Fibroblast of lung (primary cell): Measurements from ENCODE around the gene SPRING1. TPM values are rescaled to one million over a fixed set of nuclear protein-coding genes. Genes with fewer than 3 reads are reported as not detected.
A peak's percentile ranks its signal among the peaks of the same experiment; 100 is the strongest.

Source experiments
- DNase-seq, 2 donors: peaks; one replicate each; pipeline versions ENCODE4 v3.0.0 to v3.0.0-alpha.2; 2010; ENCODE audit warnings: low read depth in 2 of 2
- H2AFZ ChIP-seq: 2 replicates; pipeline ENCODE4 v1.5.1; 2012; ENCODE audit warnings: low read length, control low read depth, inconsistent platforms
- H3K27ac ChIP-seq: 2 replicates; pipeline ENCODE4 v1.5.1; 2011; ENCODE audit warnings: low read length, control low read depth; ENCODE audit not compliant: insufficient read depth
- H3K27me3 ChIP-seq: 2 replicates; pipeline ENCODE4 v1.5.1; 2011; ENCODE audit warnings: mild to moderate bottlenecking, low read length; ENCODE audit not compliant: control insufficient read depth, insufficient read depth
- H3K36me3 ChIP-seq: 2 replicates; pipeline ENCODE4 v1.5.1; 2011; ENCODE audit warnings: low read length; ENCODE audit not compliant: control insufficient read depth, insufficient read depth
- H3K4me1 ChIP-seq: 2 replicates; pipeline ENCODE4 v1.5.1; 2011; ENCODE audit warnings: low read length; ENCODE audit not compliant: control insufficient read depth, insufficient read depth; ENCODE audit errors: extremely low read depth
- H3K4me2 ChIP-seq: 2 replicates; pipeline ENCODE4 v1.5.1; 2011; ENCODE audit warnings: low read length, control low read depth; ENCODE audit not compliant: insufficient read depth; ENCODE audit errors: extremely low read depth
- H3K4me3 ChIP-seq, 4 experiments: fragments of 200-600 bp in 1 of 4; sonication (generic) in 1 of 4; replicated peaks in 1 of 4; 2 replicates each; pipeline ENCODE4 v1.5.1; 2011 to 2016; ENCODE audit warnings: low read length in 4 of 4, low read depth in 3 of 4, mild to moderate bottlenecking in 3 of 4, control low read depth in 2 of 4, inconsistent platforms in 1 of 4, mixed read lengths in 1 of 4; ENCODE audit not compliant: insufficient read depth in 1 of 4; ENCODE audit errors: control extremely low read depth in 1 of 4
- H3K79me2 ChIP-seq: 2 replicates; pipeline ENCODE4 v1.5.1; 2012; ENCODE audit warnings: mild to moderate bottlenecking, low read length, inconsistent platforms; ENCODE audit not compliant: control insufficient read depth, insufficient read depth
- H3K9ac ChIP-seq: 2 replicates; pipeline ENCODE4 v1.5.1; 2011; ENCODE audit warnings: mild to moderate bottlenecking, low read length, control low read depth; ENCODE audit not compliant: insufficient read depth
- H3K9me3 ChIP-seq: 2 replicates; pipeline ENCODE4 v1.5.1; 2012; ENCODE audit warnings: low read depth, low read length; ENCODE audit not compliant: control insufficient read depth, insufficient read depth
- H4K20me1 ChIP-seq: 2 replicates; pipeline ENCODE4 v1.5.1; 2011; ENCODE audit warnings: low read length; ENCODE audit not compliant: control insufficient read depth, insufficient read depth; ENCODE audit errors: extremely low read depth
- EZH2 ChIP-seq: IDR thresholded peaks from 2 replicates; pipeline ENCODE4 v1.5.1; 2012; ENCODE audit warnings: low read length, control low read depth, mild to moderate bottlenecking; ENCODE audit errors: missing control alignments
- polyA plus RNA-seq, 2 donors: library from polyadenylated mRNA; depleted of rRNA in 1 of 2; stranded (reverse) in 1 of 2; unstranded in 1 of 2; fragments of >200 nt; gene quantifications; 2 replicates each; pipeline ENCODE4 v1.2.1, GENCODE V29; 2011 to 2012; ENCODE audit warnings: missing spikeins in 1 of 2
- total RNA-seq: library from RNA; depleted of rRNA; stranded (reverse); fragments of >200 nt; gene quantifications from 2 replicates; pipeline ENCODE4 v1.2.1, GENCODE V29; 2014
- TF ChIP-seq, protein P1 (sequence below), 2 donors: IDR thresholded peaks in 1 of 2; conservative IDR thresholded peaks in 1 of 2; 1 replicate in 1 of 2; 2 replicates in 1 of 2; pipeline ENCODE4 v1.5.1; 2011 to 2012; ENCODE audit warnings: low read length in 2 of 2, control low read depth in 1 of 2, inconsistent platforms in 1 of 2, low read depth in 1 of 2, mild to moderate bottlenecking in 1 of 2

Gene SPRING1
- total and polyA plus RNA-seq, 2 donors (not counting 1 experiment from before 2014, with no cell fraction given) = 14.6 to 18.8 TPM

- no peak overlapping the region for H3K9ac ChIP-seq
- no peaks in the 10 kb centered on the region for H3K9me3 ChIP-seq
- no peak overlapping the region for H3K4me3 ChIP-seq
- H4K20me1 ChIP-seq = no peaks in the 10 kb centered on the region
- no peak overlapping the region for H2AFZ ChIP-seq
- no peaks in the 10 kb centered on the region for H3K27me3 ChIP-seq
- H3K36me3 ChIP-seq = no peaks in the 10 kb centered on the region
- no peaks in the 10 kb centered on the region for H3K4me1 ChIP-seq
- TF ChIP-seq, protein P1, sequence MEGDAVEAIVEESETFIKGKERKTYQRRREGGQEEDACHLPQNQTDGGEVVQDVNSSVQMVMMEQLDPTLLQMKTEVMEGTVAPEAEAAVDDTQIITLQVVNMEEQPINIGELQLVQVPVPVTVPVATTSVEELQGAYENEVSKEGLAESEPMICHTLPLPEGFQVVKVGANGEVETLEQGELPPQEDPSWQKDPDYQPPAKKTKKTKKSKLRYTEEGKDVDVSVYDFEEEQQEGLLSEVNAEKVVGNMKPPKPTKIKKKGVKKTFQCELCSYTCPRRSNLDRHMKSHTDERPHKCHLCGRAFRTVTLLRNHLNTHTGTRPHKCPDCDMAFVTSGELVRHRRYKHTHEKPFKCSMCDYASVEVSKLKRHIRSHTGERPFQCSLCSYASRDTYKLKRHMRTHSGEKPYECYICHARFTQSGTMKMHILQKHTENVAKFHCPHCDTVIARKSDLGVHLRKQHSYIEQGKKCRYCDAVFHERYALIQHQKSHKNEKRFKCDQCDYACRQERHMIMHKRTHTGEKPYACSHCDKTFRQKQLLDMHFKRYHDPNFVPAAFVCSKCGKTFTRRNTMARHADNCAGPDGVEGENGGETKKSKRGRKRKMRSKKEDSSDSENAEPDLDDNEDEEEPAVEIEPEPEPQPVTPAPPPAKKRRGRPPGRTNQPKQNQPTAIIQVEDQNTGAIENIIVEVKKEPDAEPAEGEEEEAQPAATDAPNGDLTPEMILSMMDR (conservative IDR thresholded peaks at IDR 0.05 in 1 of 2, IDR thresholded peaks at IDR 0.05 in 1 of 2; ENCODE audit: low read depth in 1 of 2, low read length in 2 of 2) = no peak
- TF ChIP-seq EZH2 = no peak
- H3K27ac ChIP-seq = no peak overlapping the region
- DNase-seq = no peak
- no peak overlapping the region for H3K4me2 ChIP-seq
- no peaks in the 10 kb centered on the region for H3K79me2 ChIP-seq
Measured at GRCh38 chr12:116777245-116777644, 39.4 kb upstream of the SPRING1 start.

DNA sequence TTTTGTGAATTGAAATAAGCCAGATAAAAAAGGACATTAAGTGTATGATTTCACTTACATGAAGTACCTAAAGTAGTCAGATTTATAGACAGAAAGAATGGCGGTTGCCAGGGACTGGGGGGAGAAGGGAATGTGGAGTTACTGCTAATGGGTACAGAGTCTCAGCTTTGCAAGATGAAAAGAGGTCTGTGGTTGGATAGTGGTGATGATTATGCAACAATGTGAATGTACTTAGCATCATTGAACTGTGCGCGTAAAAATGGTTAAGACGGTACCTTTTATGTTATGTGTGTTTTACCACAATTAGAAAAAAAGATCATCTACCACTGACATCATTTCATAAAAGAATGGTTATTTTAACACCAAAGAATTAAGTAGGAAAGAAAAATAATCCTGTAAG, 36.2 kb upstream of the SPRING1 start:
- TF ChIP-seq EZH2 = no peak
- TF ChIP-seq, protein P1 (conservative IDR thresholded peaks at IDR 0.05 in 1 of 2, IDR thresholded peaks at IDR 0.05 in 1 of 2; ENCODE audit: low read depth in 1 of 2, low read length in 2 of 2) = no peak
- Histone ChIP-seq H3K9me3 (no peaks in the 10 kb centered on the region), H4K20me1 (no peaks in the 10 kb centered on the region), H3K4me1 (no peaks in the 10 kb centered on the region), H2AFZ (no peak overlapping the region), H3K4me3 (no peak overlapping the region), H3K27me3 (no peaks in the 10 kb centered on the region), H3K9ac (no peak overlapping the region), H3K36me3 (no peaks in the 10 kb centered on the region), H3K79me2 (no peaks in the 10 kb centered on the region), H3K4me2 (no peak overlapping the region), H3K27ac (no peak overlapping the region)
- DNase-seq = no peak

DNA sequence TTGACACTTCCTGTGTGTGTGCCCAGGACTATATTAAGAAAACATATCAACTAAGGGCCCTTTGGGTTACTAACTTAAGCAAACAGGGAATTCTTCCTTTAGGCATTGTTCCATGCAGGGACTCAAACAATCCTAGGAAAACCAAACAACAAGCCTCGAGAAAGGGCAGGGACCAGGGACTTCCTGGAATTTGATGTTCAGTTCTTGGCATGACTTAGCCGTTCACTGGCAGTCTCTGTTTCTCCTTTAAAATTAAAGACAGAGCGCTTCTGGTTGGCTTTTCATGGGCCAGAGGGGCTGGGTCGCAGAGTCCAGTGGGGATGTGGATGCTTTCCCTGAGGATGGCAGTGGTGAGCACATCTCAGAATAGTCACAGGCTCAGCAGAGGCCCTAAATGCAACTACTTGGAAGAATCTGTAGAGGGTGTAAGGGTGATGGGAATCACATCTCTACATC, 35.4 kb upstream of the SPRING1 start:
- TF ChIP-seq EZH2 = no peak
- TF ChIP-seq, protein P1 (conservative IDR thresholded peaks at IDR 0.05 in 1 of 2, IDR thresholded peaks at IDR 0.05 in 1 of 2; ENCODE audit: low read depth in 1 of 2, low read length in 2 of 2) = peak in 1 of 2 donors; percentile 6
- H3K27ac ChIP-seq = no peak overlapping the region
- no peaks in the 10 kb centered on the region for H3K36me3 ChIP-seq
- H3K9ac ChIP-seq = no peak overlapping the region
- H3K27me3 ChIP-seq = no peaks in the 10 kb centered on the region
- no peak for DNase-seq
- no peaks in the 10 kb centered on the region for H3K4me1 ChIP-seq
- H4K20me1 ChIP-seq = no peaks in the 10 kb centered on the region
- no peaks in the 10 kb centered on the region for H3K79me2 ChIP-seq
- no peaks in the 10 kb centered on the region for H3K9me3 ChIP-seq
- H3K4me2 ChIP-seq = no peak overlapping the region
- H3K4me3 ChIP-seq = no peak overlapping the region
- H2AFZ ChIP-seq = no peak overlapping the region
